ENCODE measurements around the gene MSN.
"Not testable (repeated sequence)": the region's sequence is repeated elsewhere in the genome, so short reads cannot be mapped to it uniquely, and the experiment has no call there.

Gene MSN

DNA sequence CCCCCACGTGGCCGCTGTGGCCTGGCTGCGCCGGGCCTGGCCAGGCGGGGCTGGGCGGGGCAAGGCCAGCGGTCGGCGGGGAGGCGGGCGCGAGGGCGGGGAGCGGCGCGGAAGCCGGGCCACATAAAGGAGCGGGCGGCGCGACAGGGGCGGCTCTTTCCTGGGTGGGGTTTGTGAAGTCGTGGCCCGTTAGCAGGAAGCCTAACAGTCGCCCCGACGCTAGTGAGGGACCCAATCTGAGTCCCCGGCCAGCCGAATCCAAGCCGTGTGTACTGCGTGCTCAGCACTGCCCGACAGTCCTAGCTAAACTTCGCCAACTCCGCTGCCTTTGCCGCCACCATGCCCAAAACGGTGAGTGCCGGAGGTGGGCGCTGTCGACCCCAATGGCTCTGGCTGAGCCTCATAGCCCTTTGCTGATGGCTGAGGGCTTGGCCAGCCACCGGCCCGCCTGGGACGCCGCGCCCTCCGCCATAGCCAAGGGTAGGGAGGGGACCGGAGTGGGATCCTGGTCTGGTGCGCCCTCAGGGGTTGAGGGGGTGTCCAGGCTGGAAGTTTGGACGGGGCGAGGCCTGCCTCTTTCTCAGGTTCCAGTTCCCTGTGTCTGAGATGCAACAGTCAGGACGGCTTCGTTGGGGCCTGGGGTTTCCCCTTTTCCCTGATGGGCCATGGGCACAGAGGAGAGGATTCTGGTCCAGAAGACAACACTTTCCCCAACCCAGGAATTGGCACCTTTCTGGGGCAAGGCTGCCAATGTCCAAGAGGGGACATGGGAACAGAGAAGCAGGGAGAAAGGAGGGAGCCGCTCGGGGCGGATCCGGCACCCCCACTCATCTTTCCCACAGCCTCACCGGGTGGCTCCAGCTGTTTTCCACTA, at the start of gene MSN:
TSS of gene MSN (plus strand) at position 152 of the 874 bp plus-strand sequence. CDS start at position 340, 188 bp downstream.
- no peak for FAIRE-seq

DNA sequence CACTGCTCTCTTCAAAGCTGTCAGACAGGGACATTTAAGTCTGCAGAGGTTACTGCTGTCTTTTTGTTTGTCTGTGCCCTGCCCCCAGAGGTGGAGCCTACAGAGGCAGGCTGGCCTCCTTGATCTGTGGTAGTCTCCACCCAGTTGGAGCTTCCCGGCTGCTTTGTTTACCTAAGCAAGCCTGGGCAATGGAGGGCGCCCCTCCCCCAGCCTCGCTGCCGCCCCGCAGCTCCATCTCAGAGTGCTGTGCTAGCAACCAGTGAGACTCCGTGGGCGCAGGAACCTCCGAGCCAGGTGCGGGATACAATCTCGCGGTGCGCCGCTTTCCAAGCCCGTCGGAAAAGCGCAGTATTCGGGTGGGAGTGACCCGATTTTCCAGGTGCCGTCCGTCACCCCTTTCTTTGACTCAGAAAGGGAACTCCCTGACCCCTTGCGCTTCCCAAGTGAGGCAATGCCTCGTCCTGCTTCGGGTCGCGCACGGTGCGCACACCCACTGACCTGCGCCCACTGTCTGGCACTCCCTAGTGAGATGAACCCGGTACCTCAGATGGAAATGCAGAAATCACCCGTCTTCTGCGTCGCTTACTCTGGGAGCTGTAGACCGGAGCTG, 47.3 kb upstream of the MSN start:
- FAIRE-seq = not testable (repeated sequence)

DNA sequence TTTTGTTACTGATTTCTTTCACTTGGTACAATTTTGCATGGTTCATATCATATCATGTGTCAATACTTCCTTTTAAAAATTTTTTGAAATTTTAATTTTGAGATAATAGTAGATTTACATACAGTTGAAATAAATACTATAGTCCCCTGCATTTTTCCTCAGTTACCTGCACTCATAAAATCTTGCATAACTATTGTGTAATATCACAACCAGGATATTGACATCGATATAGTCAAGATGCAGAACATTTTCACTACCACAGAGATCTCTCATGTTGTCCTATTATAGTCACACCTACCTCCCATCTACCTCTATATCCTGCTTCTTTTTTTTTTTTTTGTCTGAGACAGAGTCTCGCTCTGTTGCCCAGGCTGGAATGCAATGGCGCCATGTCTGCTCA, 36.7 kb upstream of the MSN start:
- FAIRE-seq = no peak

DNA sequence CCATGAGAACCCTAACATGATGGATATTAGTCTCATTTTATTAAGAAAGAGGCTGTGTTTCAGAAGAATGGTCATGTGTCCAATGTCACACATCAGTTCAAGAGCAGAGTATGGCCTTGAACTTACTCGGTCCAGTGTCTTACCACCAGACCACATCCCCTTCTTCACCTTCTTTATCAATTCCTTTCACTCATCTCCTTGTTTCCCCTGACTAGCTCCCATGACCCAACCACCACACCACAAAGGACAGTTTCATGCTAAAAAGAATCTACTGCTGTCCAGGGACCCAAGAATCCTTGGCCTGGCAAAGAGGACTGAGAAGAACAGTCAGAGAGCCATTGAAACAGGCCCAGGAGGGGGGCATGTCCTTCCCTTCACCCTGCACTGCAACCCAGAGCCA, 33.6 kb upstream of the MSN start:
- no peak for FAIRE-seq

DNA sequence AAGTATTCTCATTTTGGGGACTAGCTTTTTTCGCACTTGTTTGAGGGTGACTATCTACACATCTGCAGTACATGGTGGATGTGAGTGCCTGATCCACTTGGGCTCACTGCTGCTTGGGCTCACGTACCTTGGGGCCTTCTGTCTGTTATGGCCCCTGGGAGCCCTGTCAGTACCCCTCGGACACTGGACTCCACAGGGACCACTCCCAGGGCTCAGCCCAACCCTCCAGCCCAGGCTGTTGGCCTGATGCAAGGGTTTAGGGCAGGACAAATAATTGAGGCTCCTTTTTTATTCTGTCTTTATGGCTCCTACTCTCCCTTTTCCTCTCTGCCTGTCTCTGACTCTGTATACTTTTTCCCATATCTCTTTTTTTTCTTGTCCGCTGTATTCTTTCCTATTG, 32.7 kb upstream of the MSN start:
- FAIRE-seq = no peak

DNA sequence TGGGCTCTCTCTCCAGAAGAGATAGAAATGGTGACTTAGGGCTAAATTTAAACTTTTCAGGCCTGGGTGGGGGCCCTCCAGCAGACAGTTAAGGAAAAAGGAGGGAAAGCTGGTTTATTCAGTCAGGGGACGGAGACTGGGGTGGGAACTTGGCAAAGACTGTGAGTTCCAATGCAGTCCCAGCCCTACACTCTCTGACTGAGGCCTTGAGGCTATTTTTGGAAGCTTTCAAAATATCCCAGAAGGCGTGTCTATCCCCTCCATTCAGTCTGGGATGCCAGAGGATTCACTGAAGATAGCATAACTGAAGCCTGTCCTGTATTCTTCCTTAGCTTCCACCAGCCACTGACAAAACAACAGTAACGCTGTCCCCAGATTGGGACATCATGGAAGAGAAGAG, 32.1 kb upstream of the MSN start:
- no peak for FAIRE-seq

DNA sequence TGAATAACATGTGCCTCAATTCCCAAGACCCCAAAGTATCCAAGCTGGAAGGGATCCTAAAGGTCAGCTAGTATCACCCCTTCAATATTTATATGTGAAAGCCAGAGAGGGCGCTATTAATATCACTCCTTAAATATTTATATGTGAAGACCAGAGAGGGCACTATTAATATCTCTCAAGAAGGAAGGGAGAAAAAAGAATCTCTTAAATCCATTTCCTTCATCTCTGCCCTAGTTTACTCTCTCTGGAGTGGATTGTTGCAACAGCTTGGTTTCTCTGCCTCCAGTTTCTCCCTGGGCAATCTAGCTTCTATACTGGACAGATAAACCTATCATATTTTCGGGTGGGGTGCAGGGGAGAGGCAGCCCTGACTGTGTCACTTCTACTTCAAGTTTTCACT, 31.6 kb upstream of the MSN start:
- FAIRE-seq = no peak

DNA sequence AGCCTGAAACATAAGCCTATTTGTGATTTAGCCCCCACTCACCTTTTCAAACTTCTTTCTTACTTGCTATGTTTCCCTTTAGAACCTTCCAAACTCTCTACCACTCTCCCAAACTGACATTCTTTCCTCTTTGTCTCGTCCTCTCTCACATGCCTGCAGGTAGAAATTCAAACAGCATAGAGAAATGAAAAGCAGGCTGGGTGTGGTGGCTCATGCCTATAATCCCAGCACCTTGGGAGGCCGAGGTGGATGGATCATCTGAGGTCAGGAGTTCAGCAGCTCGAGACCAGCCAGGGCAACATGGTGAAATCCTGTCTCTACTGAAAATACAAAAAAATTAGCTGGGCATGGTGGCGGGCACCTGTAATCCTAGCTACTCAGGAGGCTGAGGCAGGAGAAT, 31.2 kb upstream of the MSN start:
- FAIRE-seq = not testable (repeated sequence)

DNA sequence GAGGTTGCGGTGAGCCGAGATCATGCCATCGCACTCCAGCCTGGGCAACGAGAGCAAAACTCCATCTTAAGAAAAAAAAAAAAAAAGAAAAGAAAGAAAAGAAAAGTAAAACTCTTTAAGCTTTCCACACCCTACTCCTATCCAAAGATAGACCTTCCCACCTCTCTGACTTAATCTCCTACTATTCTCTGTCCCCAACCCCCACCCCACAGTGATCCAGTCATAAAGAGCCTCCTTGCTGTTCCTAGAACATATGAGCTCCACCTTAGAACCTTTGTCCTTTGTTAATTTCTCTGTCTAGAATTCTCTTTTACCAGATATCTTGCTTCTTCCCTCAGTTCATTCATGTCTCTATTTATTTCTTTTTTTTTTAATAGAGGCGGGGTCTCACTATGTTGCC, 30.1 kb upstream of the MSN start:
- no peak for FAIRE-seq

DNA sequence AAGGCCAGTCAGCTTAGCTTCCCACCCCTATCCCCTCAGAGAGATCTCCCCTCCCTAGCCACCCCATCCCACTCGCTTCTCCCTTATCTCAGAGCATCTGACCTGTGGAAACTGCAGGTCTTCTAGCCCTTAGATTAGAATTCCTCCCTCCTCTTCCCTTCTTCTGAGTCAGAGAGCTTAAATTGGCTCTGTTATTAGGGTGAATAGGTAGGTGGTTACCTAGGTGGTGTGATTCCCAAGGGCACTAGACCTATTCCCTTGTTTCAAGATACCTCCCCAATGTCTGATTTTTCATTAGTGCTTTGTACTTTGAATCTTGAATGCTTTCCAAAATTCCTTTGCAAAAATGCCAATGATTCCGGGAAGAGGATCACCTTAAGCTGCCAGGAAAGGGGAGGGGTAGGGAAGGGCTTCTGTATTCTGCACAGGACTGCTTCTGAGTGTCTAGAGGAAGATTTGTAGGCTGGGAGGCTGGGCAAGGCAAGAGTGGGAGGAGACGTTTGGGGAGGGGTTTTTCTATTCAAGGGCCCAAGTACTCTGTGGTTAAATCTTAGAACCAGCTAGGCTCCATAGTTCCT, 24.5 kb upstream of the MSN start:
- no peak for FAIRE-seq

DNA sequence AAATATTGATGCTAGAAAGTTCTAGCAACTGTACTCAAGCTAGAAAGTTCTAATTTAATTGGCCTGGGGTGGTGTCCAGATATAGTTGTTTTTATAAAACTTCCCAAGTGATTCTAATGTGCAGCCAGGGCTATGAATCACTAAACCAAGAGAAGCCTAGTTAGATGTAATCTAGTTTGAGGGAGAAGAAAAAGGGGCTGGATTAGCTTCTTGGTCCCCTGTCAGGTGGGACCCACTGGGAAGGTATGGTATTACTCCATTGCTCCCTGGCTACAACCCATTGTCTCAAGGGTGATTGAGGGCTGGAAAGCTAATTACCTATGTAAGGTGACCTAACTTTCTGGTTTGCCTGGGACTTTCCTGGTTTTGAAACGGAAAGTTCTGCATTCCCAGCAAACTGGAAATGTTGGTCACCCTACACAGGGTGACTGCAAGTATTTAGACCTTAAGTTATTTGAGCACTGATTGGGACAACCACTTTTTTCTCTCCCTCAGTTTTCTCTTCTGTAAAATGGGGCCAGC, 23.9 kb upstream of the MSN start:
- no peak for FAIRE-seq

DNA sequence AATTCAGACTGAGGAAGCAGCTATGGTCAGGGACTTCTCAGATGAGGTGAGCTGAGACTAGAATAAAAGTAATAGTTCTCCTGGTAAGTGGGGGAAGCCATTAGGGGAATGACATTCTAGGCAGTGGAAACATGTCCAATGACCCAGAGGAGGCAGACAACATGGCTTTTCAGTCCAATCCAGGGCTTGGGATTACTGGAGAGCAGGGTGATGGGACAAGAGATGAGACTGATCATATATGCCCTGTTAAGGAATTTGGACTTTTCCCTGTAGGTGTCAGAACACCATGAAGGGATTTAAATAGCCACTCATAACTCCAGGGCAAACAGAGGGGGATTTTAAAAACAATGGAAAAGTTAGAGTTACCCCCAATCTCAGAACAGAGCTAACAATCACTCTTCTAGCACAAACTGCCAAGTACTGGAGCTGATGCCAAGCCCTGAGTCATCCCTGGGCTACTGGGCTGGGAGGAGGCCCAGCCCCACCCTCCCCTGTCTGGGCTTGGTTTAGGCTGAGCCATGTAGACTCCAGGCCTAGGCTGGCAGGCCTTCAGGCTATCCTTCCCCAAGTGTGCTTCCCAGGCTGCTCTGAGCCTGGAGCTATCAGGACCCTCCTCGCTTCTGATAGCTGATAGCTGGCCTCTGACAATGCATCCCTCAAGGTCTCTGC, 22.7 kb upstream of the MSN start:
- no peak for FAIRE-seq

DNA sequence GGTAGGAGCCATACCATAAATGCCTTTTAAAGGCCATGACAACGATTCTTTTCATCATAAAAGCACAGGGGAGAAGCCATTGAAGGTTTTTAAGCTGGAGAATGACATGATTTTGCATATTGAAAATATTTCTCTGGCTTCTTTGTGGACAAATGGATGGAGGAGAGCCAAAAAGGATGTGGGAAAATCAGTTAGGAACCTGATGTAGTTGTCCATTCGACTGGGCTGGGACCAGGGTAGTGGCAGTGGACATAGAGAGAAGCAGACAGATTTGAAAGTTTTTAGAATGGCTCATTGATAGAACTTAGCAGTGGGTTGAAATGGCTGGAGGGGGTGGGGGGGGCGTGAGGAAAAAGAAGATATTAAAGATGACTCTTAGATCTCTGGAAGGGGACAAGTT, 19.7 kb upstream of the MSN start:
- FAIRE-seq = no peak

DNA sequence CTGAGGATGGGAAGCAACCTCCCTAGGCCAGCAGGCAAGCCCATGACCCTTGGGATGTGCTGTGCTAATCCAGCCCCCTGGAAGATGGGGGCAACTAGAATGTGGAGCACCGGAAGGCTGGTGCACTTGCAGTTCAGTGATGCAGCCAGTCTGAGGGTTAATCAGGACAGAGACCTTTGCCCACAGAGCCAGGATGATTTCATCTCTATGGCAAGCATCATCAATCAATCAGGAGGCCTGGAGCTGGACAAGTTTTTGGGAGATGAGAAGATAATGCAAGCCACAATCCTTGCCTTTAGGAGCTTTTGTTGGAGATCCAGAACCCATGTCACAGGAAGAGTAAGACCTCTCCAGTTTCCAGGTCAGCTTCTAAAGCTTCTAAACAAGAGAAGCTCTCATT, 15.4 kb upstream of the MSN start:
- no peak for FAIRE-seq

DNA sequence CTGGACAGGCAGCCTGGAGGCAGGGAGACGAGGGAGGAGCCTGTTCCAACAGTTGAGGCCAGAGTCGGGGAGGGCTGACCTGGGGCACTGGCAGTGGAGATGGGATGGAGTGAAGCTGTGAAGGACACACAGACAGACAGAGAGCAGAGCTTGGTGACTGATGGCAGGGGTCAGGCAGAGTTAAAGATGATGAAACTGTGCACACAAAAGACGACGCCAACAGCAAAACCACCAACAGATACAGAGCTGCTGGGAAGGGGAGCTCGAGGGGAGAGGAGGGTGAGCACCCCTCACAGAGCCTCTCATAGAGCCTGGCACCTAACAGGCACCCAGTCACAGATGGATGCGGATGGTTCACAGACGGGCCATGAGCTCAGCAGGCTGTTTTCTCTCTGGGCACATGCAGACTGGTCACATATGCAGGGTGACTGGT, 10.4 kb upstream of the MSN start:
- FAIRE-seq = not testable (repeated sequence)

DNA sequence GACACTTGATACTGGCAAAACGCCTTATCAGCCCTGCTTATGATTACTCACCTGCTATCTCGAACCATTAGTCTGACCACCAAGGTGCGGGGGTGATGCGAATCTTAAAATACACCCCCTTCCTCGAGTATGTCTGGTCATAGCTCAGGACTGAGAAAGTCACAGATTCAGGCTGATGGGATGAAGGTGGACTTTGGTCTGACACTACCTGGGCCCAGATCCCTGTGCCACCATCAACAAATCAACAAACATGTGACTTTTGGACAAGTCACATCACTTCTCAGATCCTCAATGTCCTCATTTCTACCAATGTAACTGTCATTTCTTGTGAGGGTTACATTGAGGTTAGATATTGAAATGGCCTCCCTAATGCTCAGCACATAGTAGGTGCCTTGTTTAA, 9.8 kb upstream of the MSN start:
- FAIRE-seq = no peak

DNA sequence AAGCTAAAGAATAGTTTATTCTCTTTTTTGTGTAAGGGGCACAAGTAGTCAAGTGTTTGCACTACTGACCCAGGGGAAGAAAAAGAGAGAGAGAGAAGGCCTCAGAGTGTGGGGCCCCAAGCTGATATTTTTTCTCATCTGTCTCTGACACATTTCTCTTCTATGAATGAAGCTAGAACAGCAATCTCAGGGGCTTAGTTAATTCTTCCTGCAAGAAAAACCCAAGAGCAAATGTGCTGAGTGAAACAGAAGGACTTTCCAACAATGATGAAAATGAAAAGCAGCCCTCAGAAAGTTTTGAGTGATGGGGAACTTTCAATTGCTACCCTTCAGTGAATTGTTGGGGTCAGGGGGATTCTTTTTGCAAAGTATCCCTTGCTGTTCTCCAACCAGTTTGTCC, 9.2 kb upstream of the MSN start:
- no peak for FAIRE-seq

DNA sequence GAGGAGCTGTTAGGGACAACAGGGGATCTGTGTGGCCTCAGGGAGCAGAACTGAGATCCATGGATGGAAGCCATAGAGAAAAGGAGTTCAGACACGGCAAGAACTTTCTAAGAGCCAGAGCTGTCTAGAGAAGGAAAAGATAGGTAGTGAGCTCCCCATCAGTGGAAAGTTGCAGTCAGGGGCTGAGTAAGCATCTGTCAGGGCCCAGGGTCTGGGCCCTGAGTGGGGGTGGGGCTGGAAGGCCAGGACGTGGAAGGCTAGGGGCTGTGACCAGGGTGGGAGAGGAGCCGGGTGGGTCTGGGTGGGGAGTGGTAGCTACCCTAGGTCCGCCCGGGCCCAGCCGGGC, 324 bp upstream of the MSN start:
- no peak for FAIRE-seq

DNA sequence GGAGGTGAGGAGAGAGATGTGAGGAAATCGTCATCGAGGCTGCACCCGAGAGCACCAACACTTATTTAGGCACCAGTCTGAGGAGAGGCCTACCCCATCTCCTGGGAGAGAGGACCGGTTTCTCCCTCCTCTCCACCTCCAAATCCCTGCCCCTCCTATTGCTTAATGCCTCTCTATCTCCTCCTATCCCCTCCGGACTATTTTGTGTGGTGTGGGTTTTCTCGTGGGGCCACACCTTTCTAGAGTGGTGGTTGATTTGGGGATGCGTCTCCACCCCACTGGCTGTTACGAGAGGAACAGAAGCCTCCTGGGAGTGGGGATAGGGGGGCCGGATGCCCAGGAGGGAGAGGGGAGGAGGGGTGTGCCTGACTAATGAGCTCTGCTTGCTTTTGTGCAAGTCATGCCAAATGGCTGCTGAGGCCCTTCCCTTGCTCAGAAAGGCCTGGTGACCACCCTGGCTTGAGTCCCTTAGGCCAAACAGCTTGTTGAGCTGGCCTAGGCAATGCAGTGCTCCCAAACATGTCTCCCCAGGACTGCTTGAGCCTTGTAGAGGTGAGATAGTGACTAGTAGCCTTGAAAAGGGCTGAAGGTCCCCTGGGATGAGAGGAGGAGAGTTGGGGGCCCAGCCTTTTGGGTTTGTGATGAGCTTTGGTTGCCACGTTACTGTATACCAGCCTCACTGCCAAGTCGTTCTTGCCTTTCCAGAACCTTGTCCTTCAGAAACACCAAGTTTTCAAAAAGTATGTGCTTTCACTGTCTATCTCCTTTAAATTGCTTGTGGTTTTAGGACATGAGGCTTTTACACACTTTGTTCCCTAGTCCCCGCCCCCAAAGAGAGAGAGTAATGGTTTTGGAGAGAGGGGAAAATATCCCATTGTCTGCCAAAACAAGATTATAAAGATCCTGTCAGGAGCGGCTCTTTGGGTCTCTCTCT, 1.2 kb downstream of the MSN start:
- no peak for FAIRE-seq

DNA sequence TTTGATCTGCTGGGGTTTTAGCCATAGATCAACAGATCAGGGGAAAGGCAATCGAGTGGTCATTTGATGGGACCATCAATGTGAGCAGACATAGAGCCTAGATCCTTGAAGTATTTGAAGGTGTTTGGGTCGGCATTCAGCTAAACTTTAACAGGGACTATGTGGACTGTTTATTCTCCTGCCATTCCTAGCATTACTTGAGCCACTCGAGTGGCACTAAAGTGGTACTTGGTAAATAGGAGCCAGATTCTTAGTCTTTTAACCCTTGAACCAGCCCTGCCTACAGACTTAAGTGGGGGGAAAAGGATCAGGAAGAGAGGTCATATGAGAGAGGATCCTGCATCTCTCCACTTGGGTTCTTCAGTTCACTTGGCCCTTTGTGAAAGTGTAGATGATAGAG, 3.8 kb downstream of the MSN start:
- no peak for FAIRE-seq

DNA sequence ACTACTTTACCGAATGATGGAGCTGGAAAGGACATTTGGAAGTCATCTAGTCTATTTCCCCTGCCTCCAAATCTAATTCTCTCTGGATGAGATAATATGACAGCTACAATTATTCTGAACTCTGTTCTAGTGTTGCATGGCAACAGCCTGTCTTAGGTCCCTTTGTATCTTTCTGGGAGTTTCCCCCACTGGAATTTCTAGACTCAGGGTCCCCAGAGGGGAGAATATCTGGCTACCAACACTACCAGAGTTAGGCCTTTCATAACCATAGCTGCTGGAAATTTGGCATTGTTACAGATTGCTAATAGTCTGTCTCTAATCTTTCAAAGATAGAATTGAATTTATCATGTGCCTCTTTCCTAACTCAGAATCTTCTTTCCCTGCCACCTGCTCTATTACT, 4.5 kb downstream of the MSN start:
- FAIRE-seq = no peak

DNA sequence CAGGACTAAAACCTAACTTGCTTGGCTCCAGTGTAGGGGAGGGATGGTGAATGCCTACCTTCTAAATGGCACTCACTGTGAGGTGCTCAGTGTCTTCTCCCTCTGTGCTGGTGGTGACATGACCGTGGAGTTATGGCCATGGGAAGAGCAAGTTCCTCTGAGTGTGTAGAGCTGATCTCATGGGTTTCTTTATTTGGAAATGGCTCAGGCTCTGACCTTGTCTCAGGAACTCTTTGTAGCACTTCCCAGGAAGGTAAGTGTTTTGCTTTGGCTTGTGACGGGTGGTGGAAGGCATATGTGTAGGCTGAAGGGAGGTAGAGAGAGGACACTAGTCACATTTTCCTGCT, 6.4 kb downstream of the MSN start:
- FAIRE-seq = no peak

All from A204.1 (cell line).